GM18951 (cell line): ENCODE results near the gene CPT2.

Experiments used
- POLR2A ChIP-seq: IDR thresholded peaks from 4 replicates; pipeline ENCODE4 v1.6.1; 2011; ENCODE audit warnings: mild to moderate bottlenecking; ENCODE audit not compliant: insufficient read length, insufficient read depth; ENCODE audit errors: extremely low read depth
- in situ Hi-C: fragments of 300-500 bp; cut with MboI; formaldehyde crosslinking; loops from one replicate; pipeline ENCODE4 v1.12.0; 2022; ENCODE audit warnings: low sequenced_read_pairs, mixed read lengths, inconsistent platforms; ENCODE audit not compliant: unreplicated experiment

Gene CPT2

GRCh38 chr1:53196485-53197290 lies at the start of gene CPT2:
Gene CPT2, plus strand, starts transcription at chr1:53196824. Its CDS starts 120 bp downstream, at chr1:53196944.
- peak; percentile 98 for TF ChIP-seq POLR2A

GRCh38 chr1:53147174-53147573 lies 49.5 kb upstream of the CPT2 start:
- in situ Hi-C loops: no loop called here
- TF ChIP-seq POLR2A: no peak

More at GRCh38 chr1:53196485-53197290, at the start of gene CPT2:
- in situ Hi-C loops: no loop called here

- TF ChIP-seq POLR2A: no peak
- in situ Hi-C loops: no loop called here
Measured at GRCh38 chr1:53148123-53148522, 48.5 kb upstream of the CPT2 start.

- in situ Hi-C loops: no loop called here
- TF ChIP-seq POLR2A: no peak
Measured at GRCh38 chr1:53153752-53154151, 42.9 kb upstream of the CPT2 start.

- no peak for TF ChIP-seq POLR2A
- in situ Hi-C loops: no loop called here
Measured at GRCh38 chr1:53154859-53155438, 41.7 kb upstream of the CPT2 start.

- no peak for TF ChIP-seq POLR2A
- in situ Hi-C loops: no loop called here
Measured at GRCh38 chr1:53155534-53155933, 41.1 kb upstream of the CPT2 start.

GRCh38 chr1:53155945-53156344 lies 40.7 kb upstream of the CPT2 start:
- no peak for TF ChIP-seq POLR2A
- in situ Hi-C loops: no loop called here

GRCh38 chr1:53156783-53157182 lies 39.8 kb upstream of the CPT2 start:
- in situ Hi-C loops: no loop called here
- TF ChIP-seq POLR2A: no peak

- no peak for TF ChIP-seq POLR2A
- in situ Hi-C loops: no loop called here
Measured at GRCh38 chr1:53158900-53159299, 37.7 kb upstream of the CPT2 start.

GRCh38 chr1:53160924-53161378 lies 35.7 kb upstream of the CPT2 start:
- in situ Hi-C loops: no loop called here

GRCh38 chr1:53162621-53163020 lies 34.0 kb upstream of the CPT2 start:
- in situ Hi-C loops: no loop called here
- TF ChIP-seq POLR2A: no peak

More at GRCh38 chr1:53160924-53161378, 35.7 kb upstream of the CPT2 start:
- TF ChIP-seq POLR2A: no peak

GRCh38 chr1:53163291-53163768 lies 33.3 kb upstream of the CPT2 start:
- TF ChIP-seq POLR2A: no peak
- in situ Hi-C loops: no loop called here

GRCh38 chr1:53165408-53165961 lies 31.1 kb upstream of the CPT2 start:
- TF ChIP-seq POLR2A: no peak
- in situ Hi-C loops: no loop called here
